ENCODE data around the gene GPC1. TPM values are rescaled to one million over a fixed set of nuclear protein-coding genes. Genes with fewer than 3 reads are reported as not detected.

The GPC1 gene
- total and polyA plus RNA-seq, 12 donors = 104 to 287 (median 181) TPM

DNA sequence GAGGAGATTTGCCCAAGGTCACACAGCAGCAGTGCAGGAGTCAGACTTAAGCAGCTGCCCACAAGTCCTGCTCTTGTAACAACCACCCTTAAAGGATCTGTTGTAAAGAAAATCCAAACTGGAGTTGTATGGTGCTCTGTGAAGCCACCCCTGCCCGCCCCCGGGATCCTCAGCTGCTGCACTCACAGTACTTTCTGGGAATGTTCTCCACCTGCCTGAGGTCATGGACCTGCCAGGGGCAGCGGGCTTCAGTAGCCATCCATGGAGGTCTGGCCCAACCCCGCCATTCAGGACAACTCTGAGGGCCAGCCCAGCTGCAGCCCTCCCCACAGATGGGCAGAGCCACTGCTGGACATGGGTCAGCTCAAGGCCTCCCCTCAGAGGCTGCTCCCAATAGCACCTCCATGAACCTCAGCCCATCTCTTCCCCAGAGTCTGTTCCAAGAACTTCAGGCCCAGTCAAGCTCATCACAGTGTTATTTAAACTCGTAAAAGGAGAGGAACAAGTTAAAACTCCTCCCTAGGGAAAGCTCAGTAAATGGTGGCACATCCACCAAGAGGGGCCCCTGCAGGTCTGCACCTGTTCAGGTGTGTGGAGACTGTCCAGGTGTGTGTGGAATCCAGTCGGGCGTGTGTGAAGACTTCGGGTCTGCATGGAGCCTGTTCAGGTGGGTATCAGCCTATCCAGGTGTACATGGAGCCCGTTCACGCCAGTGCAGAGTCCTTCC lies 39.4 kb upstream of the GPC1 start:
- no peaks in the 10 kb centered on the region for H3K9me3 ChIP-seq
- TF ChIP-seq, protein P1, sequence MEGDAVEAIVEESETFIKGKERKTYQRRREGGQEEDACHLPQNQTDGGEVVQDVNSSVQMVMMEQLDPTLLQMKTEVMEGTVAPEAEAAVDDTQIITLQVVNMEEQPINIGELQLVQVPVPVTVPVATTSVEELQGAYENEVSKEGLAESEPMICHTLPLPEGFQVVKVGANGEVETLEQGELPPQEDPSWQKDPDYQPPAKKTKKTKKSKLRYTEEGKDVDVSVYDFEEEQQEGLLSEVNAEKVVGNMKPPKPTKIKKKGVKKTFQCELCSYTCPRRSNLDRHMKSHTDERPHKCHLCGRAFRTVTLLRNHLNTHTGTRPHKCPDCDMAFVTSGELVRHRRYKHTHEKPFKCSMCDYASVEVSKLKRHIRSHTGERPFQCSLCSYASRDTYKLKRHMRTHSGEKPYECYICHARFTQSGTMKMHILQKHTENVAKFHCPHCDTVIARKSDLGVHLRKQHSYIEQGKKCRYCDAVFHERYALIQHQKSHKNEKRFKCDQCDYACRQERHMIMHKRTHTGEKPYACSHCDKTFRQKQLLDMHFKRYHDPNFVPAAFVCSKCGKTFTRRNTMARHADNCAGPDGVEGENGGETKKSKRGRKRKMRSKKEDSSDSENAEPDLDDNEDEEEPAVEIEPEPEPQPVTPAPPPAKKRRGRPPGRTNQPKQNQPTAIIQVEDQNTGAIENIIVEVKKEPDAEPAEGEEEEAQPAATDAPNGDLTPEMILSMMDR (IDR thresholded peaks at IDR 0.05) = no peak
- H3K27me3 ChIP-seq = peaks cover 0 to 5% (median 0%) of the 10 kb centered on the region in 7 donors
- no peaks in the 10 kb centered on the region for H3K36me3 ChIP-seq
- DNase-seq (no peak), ATAC-seq (no peak)
- no peak overlapping the region for H3K27ac ChIP-seq
- 95% methylated on average over 10 of the region's 10 CpGs for WGBS, 2 donors
- H3K4me3 ChIP-seq = no peak overlapping the region
- intact Hi-C loops (cut with DNase I) = no loop called here
- H3K4me1 ChIP-seq = no peaks in the 10 kb centered on the region

DNA sequence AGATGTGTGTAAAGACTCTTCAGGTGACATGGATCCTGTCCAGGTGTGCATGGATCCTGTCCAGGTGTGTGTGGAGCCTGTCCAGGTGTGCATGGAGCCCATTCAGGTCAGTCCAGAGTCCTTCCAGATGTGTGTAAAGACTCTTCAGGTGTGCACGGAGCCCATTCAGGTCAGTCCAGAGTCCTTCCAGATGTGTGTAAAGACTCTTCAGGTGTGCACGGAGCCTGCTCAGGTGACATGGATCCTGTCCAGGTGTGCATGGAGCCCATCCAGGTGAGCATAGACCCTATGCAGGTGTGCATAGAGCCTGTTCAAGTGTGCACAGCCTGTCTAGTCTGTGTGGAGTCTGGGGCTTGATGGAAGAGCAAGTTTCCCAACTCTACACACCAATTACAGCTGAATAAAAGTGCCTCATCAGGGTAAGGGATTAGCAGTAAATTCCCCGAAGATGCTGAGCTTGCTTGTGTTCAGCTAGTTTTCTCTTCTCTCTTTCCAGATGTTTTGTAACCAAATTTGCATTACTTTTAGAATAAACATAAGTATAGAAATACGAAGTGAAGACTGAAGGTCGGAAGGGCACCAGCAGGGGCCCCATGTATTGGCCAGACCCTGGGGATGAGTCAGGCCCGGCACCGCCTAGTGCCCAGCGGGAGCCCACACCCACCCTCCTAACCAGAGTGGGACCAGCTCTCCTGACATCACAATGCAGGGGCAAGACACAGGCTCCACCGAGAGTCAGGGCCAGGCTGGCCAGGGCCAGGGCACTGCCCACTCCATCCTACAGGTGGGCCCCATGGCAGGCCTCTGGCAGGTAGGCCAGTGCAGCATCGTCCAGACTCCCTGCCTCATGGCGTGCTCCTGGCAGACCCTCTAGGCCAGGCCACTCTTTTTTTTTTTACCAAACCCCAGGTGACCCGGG lies 38.6 kb upstream of the GPC1 start:
- Histone ChIP-seq H3K27me3 (peaks cover 0 to 5% (median 0%) of the 10 kb centered on the region in 7 donors), H3K4me1 (no peaks in the 10 kb centered on the region), H3K36me3 (no peaks in the 10 kb centered on the region), H3K9me3 (no peaks in the 10 kb centered on the region), H3K27ac (no peak overlapping the region), H3K4me3 (no peak overlapping the region)
- DNase-seq (no peak), ATAC-seq (no peak)
- TF ChIP-seq, protein P1 (IDR thresholded peaks at IDR 0.05) = no peak
- WGBS, 2 donors = 91 to 92% methylated on average over 12 of the region's 12 CpGs
- intact Hi-C loops (cut with DNase I) = no loop called here

DNA sequence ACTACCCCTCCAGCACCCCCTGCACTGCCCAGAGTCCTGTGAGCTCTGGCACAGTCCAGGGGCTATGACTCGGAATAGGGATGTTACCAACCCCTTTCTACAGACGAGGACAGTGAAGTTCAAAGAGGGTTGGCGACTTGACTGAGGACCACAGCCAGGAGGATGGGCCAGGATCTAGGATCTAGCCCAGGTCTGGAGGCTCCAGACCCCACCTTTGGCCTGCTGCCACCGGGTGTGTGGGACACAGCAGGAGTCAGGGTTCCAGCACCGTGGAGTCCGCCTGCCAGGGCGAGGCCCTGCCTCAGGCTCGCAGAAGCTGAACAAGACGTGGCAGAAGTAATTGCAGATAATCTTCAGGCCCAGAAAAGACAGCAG lies 37.9 kb upstream of the GPC1 start:
- TF ChIP-seq, protein P1 (IDR thresholded peaks at IDR 0.05) = no peak
- no peaks in the 10 kb centered on the region for H3K9me3 ChIP-seq
- 84% methylated on average over 9 of the region's 9 CpGs for WGBS, 2 donors
- no peaks in the 10 kb centered on the region for H3K4me1 ChIP-seq
- no peak for DNase-seq
- ATAC-seq = no peak
- H3K27me3 ChIP-seq = peaks cover 0 to 5% (median 0%) of the 10 kb centered on the region in 7 donors
- no peak overlapping the region for H3K27ac ChIP-seq
- H3K4me3 ChIP-seq = no peak overlapping the region
- intact Hi-C loops (cut with DNase I) = no loop called here
- H3K36me3 ChIP-seq = no peaks in the 10 kb centered on the region

DNA sequence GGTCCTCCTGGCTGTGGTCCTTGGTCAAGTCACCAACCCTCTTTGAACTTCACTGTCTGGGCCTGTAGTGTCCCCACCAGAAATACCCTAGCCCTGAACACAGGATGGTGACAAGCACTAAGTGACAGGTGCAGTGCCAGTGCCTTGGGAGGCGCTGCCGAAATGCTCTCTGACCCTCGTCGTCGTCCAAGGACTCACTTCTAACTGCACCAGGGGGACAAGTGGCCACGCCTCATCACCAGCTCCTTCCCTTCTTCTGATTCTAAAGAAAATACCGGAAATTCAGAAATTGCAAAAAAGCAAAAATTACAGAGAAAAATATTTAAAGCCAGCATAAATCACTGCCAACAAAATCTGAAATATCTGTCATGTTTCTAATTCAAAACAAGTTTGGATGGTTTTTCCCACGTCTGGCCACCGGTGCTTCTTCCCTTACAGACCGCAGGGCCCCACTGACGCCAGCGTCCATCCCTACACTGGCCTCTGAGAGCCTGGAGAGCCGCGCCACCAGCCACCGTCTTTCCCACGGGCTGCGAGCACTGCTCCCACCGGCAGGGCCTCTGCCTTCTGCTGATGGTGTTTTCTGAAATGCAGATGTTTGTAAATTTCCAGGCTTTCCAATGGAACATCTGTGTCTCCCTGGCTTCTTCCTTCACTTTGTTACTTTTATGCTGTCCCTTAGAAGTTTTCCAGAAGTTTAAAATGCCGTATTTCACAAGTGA lies 37.4 kb upstream of the GPC1 start:
- TF ChIP-seq, protein P1 (IDR thresholded peaks at IDR 0.05) = no peak
- WGBS, 2 donors = 76 to 79% methylated on average over 19 of the region's 19 CpGs
- H3K4me3 ChIP-seq = no peak overlapping the region
- no peaks in the 10 kb centered on the region for H3K36me3 ChIP-seq
- no peaks in the 10 kb centered on the region for H3K9me3 ChIP-seq
- H3K27ac ChIP-seq = peak overlapping the region in 2 of 10 donors; percentile 0 to 9
- H3K4me1 ChIP-seq = no peaks in the 10 kb centered on the region
- DNase-seq (no peak), ATAC-seq (peak in 1 of 8 donors; percentile 39)
- H3K27me3 ChIP-seq = peaks cover 0 to 5% (median 0%) of the 10 kb centered on the region in 7 donors
- intact Hi-C loops (cut with DNase I) = no loop called here

All from heart right ventricle (tissue), 16 donors.